BJ (cell line): Measurements from ENCODE around the gene TRPC1. TPM values are rescaled to one million over a fixed set of nuclear protein-coding genes. Genes with fewer than 3 reads are reported as not detected.

Experiments
- CTCF ChIA-PET: fragments of 350-600 bp; formaldehyde crosslinking; extraction: SDS; loops from one replicate; lab custom pipeline; 2021; ENCODE audit warnings: antibody characterized with exemption, inconsistent platforms; lab: Yijun Ruan, JAX
- POLR2A ChIA-PET: fragments of 300-600 bp; sonication (Branson Sonifier 250); formaldehyde crosslinking; extraction: SDS; loops from one replicate; lab custom pipeline; 2021; ENCODE audit warnings: antibody characterized with exemption; lab: Charles Lee
- DNase-seq: peaks from one replicate; pipeline ENCODE4 v3.0.0-alpha.2; 2011; ENCODE audit warnings: low read depth
- H3K27me3 ChIP-seq: 2 replicates; pipeline ENCODE4 v1.6.0; 2011; ENCODE audit warnings: low read length; ENCODE audit not compliant: control insufficient read depth, insufficient read depth
- H3K36me3 ChIP-seq: 2 replicates; pipeline ENCODE4 v1.5.1; 2011; ENCODE audit warnings: low read length; ENCODE audit not compliant: control insufficient read depth, insufficient read depth
- H3K4me3 ChIP-seq: 2 replicates; pipeline ENCODE4 v1.5.1; 2011; ENCODE audit warnings: low read depth, mild to moderate bottlenecking, control low read depth, low read length
- CTCF ChIP-seq: IDR thresholded peaks from 2 replicates; pipeline ENCODE4 v1.5.1; 2011; ENCODE audit warnings: low read depth, mild to moderate bottlenecking, control low read depth, inconsistent platforms, low read length, moderate library complexity; ENCODE audit not compliant: insufficient read depth
- polyA plus RNA-seq: library from polyadenylated mRNA; depleted of rRNA; stranded (reverse); fragments of >200 nt; gene quantifications from 2 replicates; pipeline ENCODE4 v1.2.3, GENCODE V29; 2011

TRPC1 gene
- polyA plus RNA-seq, 1 experiment: 3.7 TPM

DNA sequence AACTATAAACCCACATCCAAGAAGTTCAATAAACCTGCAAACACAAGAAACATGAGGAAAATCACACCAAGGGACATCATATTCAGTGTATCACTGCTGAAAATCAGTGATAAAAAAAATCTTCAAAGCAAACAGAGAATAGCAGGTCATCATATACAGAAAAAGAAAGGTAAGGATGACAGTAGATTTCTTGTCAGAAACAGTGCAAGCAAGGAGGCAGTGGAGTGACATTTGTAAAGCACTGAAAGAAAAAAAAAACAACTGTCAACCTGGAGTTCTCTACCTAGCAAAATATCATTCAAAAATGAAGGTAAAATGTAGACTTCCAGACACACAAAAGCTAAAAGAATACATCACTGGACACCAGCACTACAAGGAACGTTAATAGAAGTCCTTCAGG lies 71.5 kb downstream of the TRPC1 start:
- H3K4me3 ChIP-seq: no peak overlapping the region
- ChIA-PET POLR2A (no interaction called here), CTCF (interaction anchor here (0.6 kb wide), 1 partner anchor 189 kb away, joined by 4 read pairs; no protein-coding TSS in a partner anchor)
- no peaks in the 10 kb centered on the region for H3K36me3 ChIP-seq
- no peaks in the 10 kb centered on the region for H3K27me3 ChIP-seq
- no peak for TF ChIP-seq CTCF
- no peak for DNase-seq

- DNase-seq: no peak
- ChIA-PET CTCF (no interaction called here), POLR2A (no interaction called here)
- Histone ChIP-seq H3K4me3 (no peak overlapping the region), H3K27me3 (no peaks in the 10 kb centered on the region), H3K36me3 (no peaks in the 10 kb centered on the region)
- TF ChIP-seq CTCF: no peak
These were observed 73.0 kb downstream of the TRPC1 start for GRCh38 chr3:142796823-142797222.

DNA sequence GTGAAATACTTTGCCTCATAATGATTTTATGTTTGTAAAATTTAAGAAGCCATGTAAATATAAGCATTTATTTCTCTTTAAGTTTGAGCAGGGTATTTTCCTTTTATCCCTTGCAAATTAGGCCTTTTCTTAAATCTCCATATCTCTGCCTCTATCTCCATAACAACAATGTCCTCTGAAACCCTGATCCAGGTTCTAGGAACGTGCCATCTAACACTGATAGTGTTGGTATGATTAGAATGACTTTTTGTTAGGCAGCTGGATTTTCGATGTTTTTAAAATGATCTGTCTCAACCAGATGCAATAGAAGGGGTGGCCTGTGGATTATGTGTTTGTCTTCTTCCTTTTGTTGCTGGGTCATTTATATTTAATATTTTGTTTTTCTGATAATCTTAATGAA lies 77.9 kb downstream of the TRPC1 start:
- no peaks in the 10 kb centered on the region for H3K36me3 ChIP-seq
- POLR2A ChIA-PET: no interaction called here
- CTCF ChIA-PET: no interaction called here
- no peak for TF ChIP-seq CTCF
- H3K27me3 ChIP-seq: no peaks in the 10 kb centered on the region
- DNase-seq: no peak
- no peak overlapping the region for H3K4me3 ChIP-seq

DNA sequence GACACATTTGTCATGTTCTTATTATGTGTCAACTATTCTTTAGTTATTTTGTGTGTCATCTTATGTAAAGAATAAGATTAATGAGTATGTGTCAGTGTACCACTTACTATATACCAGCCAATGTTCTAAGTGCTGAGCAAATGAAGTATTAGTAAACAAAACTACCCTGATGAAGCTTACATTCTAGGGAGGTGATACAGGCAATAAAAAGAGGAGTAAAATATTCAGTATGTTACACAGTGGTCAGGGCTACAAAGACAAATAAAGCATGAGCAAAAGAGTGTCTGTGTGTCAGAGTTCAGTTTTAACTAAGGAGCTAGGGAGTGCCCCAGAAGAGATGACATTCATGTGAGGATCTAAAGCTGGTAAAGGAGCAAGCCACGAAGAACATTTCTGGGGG lies 79.1 kb downstream of the TRPC1 start:
- ChIA-PET POLR2A (no interaction called here), CTCF (interaction anchor here (1.0 kb wide), 1 partner anchor 11 kb away, joined by 4 read pairs; no protein-coding TSS in a partner anchor)
- no peak overlapping the region for H3K4me3 ChIP-seq
- no peak for DNase-seq
- H3K27me3 ChIP-seq: no peaks in the 10 kb centered on the region
- H3K36me3 ChIP-seq: no peaks in the 10 kb centered on the region
- TF ChIP-seq CTCF: no peak

- ChIA-PET POLR2A (no interaction called here), CTCF (interaction anchor here (1.3 to 1.7 kb wide), 3 partner anchors 20 to 179 kb away, joined by 3 to 4 read pairs (median 3); no protein-coding TSS in a partner anchor)
- H3K27me3 ChIP-seq: no peaks in the 10 kb centered on the region
- H3K36me3 ChIP-seq: no peaks in the 10 kb centered on the region
- no peak overlapping the region for H3K4me3 ChIP-seq
- DNase-seq: peak; percentile 2
- TF ChIP-seq CTCF: no peak
These were observed 84.5 kb downstream of the TRPC1 start for GRCh38 chr3:142808103-142808917.
